ENCODE results near the gene HSPA4L. TPM values are rescaled to one million over a fixed set of nuclear protein-coding genes. Genes with fewer than 3 reads are reported as not detected.
A peak's percentile ranks its signal among the peaks of the same experiment; 100 is the strongest.

The HSPA4L gene
- polyA plus RNA-seq (ENCODE audit: insufficient read length in 4 of 4), result 10 to 100 TPM in 3 of 4 donors, 1 to 10 TPM in 1; 7.4 to 13.7 (median 10.9) TPM

- peak; percentile 12 to 72 (median 51) for DNase-seq (ENCODE audit: low read depth in 4 of 4, low spot score in 2 of 4)
These were observed at the start of gene HSPA4L for GRCh38 chr4:127782275-127783025. Gene HSPA4L (plus strand): TSS chr4:127782322. CDS start chr4:127782551, 229 bp downstream.

GRCh38 chr4:127732623-127733328 lies 49.3 kb upstream of the HSPA4L start:
- peak in 2 of 4 donors; percentile 26 to 29 for DNase-seq (ENCODE audit: low read depth in 4 of 4, low spot score in 2 of 4)

- no peak for DNase-seq (ENCODE audit: low read depth in 4 of 4, low spot score in 2 of 4)
These were observed 47.1 kb upstream of the HSPA4L start for GRCh38 chr4:127734976-127735375.

DNA sequence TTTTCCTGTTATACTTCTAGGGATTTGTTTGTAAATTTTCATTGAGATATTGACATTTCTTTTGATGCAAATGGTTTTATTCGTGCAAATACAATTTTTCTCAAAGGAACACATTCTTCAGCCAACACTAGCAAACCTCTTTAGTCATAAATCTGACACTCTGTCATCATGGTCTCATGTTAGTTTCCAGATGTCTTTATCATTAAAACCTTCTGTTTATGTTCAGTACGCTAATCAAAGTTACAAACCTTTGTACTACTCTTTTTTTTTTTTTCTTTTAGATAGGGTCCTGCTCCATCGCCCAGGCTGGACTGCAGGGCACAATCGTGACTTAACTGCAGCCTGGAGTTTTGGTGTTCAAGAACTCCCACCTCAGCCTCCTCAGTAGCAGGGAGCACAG lies 44.8 kb upstream of the HSPA4L start:
- no peak for DNase-seq (ENCODE audit: low read depth in 4 of 4, low spot score in 2 of 4)

GRCh38 chr4:127741247-127741646 lies 40.9 kb upstream of the HSPA4L start:
- no peak for DNase-seq (ENCODE audit: low read depth in 4 of 4, low spot score in 2 of 4)

DNA sequence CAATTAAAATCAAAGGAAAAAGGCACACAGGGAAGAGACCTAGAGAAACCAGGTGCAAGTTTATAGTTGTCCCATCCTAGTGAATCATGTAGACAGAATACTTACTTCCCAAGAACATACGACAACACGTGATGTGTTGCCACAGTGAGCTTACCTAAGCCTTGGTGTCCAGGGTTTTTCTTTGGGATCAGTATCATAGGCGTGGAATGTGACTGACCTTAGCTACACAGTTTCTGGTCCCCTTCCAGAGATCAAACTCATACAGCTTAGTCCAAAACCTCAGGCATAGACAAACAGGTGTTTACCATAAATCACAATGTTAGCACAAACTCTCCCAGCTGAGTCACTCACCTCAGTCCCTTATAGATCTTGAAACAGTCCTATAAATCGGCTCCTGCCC lies 34.2 kb upstream of the HSPA4L start:
- no peak for DNase-seq (ENCODE audit: low read depth in 4 of 4, low spot score in 2 of 4)

DNA sequence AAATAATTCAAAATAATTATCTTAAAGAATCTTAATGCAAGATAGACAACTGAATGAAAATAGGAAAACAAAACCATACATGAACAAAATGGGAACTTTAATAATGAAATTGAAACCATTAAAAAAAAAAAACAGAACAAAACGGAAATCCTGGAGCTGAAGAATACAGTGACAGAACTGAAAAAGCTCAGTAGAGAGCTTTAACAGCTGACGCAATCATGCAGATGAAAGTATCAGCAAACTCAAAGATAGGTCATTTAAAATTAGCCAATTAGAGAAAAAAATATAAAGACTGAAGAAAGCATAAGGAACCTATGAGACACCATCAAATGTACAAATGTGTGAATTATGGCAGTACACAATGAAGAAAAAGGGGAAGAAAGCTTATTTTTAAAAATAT lies 33.2 kb upstream of the HSPA4L start:
- no peak for DNase-seq (ENCODE audit: low read depth in 4 of 4, low spot score in 2 of 4)

GRCh38 chr4:127756906-127757305 lies 25.2 kb upstream of the HSPA4L start:
- DNase-seq (ENCODE audit: low read depth in 4 of 4, low spot score in 2 of 4), result no peak

- no peak for DNase-seq (ENCODE audit: low read depth in 4 of 4, low spot score in 2 of 4)
These were observed 22.8 kb upstream of the HSPA4L start for GRCh38 chr4:127759228-127759820.

- no peak for DNase-seq (ENCODE audit: low read depth in 4 of 4, low spot score in 2 of 4)
These were observed 22.2 kb upstream of the HSPA4L start for GRCh38 chr4:127759893-127760292.

DNA sequence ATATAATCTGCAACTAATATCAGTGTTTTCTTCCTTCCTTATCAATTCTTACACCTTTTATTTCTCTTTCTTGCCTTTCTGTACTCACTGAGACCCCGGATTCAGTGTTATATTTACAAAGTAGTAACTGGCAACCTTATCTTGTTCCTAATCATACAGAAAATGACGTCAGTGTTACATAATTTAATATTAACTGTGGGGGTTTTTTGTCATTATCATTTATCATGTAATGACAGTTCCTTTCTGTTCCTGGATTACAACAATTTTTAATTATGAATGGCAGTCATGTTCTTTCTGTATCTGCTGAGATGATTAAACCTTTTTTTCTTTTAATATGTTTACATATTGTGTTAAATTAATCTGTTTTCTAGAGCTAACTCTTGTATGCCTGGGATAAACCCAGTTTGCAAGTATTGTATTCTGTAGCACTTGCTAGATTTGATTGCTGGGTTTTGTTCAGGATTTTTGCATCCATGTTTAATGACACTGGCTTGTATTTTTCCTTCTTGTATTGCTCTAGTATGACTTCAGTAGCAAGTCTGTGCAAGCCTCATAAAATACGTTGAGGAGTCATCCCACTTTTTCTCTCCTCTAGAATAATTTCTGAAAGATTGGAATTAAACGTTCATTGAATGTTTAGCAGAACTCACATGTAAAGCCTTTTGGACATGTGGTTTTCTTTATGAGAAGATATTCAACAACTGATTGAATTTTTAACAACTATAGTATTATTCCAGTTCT lies 10.4 kb upstream of the HSPA4L start:
- DNase-seq (ENCODE audit: low read depth in 4 of 4, low spot score in 2 of 4), result no peak

GRCh38 chr4:127772769-127773671 lies 9.1 kb upstream of the HSPA4L start:
- no peak for DNase-seq (ENCODE audit: low read depth in 4 of 4, low spot score in 2 of 4)

DNA sequence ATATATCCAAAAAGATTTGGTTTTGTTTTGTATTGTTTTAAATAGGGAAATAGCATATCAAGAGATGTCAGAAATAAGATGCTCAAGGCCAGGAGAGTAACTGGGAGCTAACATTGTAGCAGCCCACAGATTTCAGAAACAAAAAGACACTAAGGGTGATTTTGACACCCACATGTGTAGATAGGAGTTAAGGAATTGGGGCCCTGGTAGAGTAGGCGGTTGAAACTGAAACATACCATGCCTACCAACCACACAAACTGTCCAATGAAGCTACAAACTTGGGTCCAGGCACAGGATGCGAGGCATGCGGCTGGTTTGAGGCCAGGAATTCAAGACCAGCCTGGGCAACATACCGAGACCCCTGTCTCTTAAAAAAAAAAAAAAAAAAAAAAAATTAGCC lies 6.3 kb upstream of the HSPA4L start:
- DNase-seq (ENCODE audit: low read depth in 4 of 4, low spot score in 2 of 4), result no peak

DNA sequence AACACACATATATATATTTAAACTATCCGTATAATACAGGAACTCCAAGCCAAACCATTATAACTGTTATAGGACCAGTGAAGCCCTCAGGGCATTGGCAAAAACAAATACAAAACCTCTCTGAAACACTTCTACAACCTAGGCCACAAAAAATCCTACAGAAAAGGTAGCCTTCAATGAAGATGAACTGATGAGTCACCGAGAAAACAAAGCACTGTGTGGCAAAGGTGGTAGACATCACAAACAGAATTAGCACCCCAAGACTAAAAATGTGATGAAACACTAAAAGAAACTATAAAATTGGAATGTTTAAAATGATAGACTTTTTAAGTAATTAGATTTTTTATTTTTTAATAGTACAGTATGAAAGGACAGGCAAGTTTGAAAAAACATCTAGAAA lies 5.5 kb upstream of the HSPA4L start:
- DNase-seq (ENCODE audit: low read depth in 4 of 4, low spot score in 2 of 4), result no peak

GRCh38 chr4:127777487-127777886 lies 4.6 kb upstream of the HSPA4L start:
- no peak for DNase-seq (ENCODE audit: low read depth in 4 of 4, low spot score in 2 of 4)

DNA sequence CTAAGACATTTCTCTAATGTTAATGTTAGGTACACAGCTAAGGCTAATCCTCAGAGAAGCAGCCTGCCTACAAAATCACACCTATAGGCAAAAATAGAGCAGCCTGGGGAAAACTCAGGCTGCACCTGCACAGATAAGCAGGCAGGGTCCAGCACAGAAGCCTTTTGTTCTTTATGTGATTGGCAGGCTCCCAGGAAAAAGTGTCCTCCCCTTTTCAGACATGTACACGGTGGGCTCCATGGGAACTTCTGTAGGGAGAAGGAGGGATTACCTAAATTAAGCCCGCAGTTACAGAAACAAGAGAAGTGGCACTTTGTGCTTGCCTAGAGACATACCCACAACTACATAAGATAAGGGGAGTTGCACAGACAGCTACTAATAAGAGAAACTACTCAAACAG lies 4.0 kb upstream of the HSPA4L start:
- no peak for DNase-seq (ENCODE audit: low read depth in 4 of 4, low spot score in 2 of 4)

- no peak for DNase-seq (ENCODE audit: low read depth in 4 of 4, low spot score in 2 of 4)
These were observed 1.5 kb upstream of the HSPA4L start for GRCh38 chr4:127780598-127780997.

DNA sequence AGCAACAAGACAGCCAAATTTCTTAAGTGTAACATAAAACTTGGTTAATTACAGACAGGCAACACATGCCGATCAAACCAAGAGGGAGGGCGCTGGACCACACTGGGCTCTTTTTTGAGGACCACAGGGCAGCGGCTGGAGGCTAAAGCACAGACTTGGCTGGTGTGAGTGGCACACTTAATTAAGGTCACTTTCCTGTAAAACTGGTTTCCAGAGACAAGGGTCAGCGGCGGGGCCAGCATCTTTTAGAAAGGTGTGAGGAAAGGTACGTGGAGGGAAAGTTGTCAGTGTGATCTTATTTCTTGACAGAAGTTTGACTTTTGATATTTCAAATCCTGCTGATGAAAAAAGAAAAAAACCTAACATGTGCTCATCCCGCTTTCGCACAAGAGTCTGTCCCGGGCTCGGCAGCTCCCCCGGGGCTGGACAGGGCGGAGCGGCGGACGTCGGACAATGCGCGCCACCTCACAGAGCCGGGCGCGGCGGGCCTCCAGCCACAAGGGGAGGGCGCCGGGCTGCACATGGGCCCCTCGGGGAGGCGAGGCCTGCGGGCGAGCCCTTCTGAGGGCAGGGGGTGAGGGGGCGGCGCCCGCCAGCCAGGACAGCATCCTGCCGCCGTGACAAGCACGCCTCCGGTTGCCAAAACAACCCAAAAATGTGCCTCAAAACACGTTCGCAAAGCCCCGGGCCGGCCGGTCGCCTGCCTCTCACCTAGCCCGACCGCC lies 660 bp upstream of the HSPA4L start:
- peak in 1 of 4 donors; percentile 7 for DNase-seq (ENCODE audit: low read depth in 4 of 4, low spot score in 2 of 4)

DNA sequence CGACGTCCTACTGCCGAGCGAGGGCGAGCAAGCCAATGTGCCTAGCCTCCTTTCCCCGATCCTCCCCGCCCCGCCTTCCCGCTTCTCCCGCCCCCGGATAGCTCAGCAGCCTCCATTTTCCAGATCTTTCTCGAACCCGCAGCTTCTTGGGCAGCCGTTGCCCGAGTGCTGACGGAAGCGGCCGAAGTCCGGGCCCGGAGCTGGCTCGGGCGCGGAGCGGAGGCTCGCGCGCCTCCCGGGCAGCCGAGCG lies 172 bp upstream of the HSPA4L start:
- peak in 3 of 4 donors; percentile 64 to 83 (median 73) for DNase-seq (ENCODE audit: low read depth in 4 of 4, low spot score in 2 of 4)
